Duodenal mucosa (tissue), 2 donors: Measurements from ENCODE around the gene SLC24A3.

Experiments
- H3K27ac ChIP-seq: one replicate; pipeline ENCODE4 v1.7.0; 2013; ENCODE audit warnings: low read depth, low read length
- H3K27me3 ChIP-seq, 2 donors: one replicate each; pipeline ENCODE4 v1.7.0; 2013; ENCODE audit warnings: low read length in 2 of 2, control low read depth in 1 of 2; ENCODE audit not compliant: insufficient read depth in 2 of 2, control insufficient read depth in 1 of 2
- H3K36me3 ChIP-seq, 2 donors: one replicate each; pipeline ENCODE4 v1.7.0; 2013; ENCODE audit warnings: low read length in 2 of 2, control low read depth in 1 of 2; ENCODE audit not compliant: insufficient read depth in 2 of 2, control insufficient read depth in 1 of 2
- H3K4me1 ChIP-seq, 2 donors: one replicate each; pipeline ENCODE4 v1.7.0; 2013; ENCODE audit warnings: low read length in 2 of 2, control low read depth in 1 of 2; ENCODE audit not compliant: insufficient read depth in 2 of 2, control insufficient read depth in 1 of 2
- H3K4me3 ChIP-seq, 2 donors: one replicate each; pipeline ENCODE4 v1.7.0; 2013; ENCODE audit warnings: low read length in 2 of 2, low read depth in 1 of 2
- H3K9ac ChIP-seq, 2 donors: one replicate each; pipeline ENCODE4 v1.7.0; 2013; ENCODE audit warnings: low read length in 2 of 2, low read depth in 1 of 2
- H3K9me3 ChIP-seq, 2 donors: one replicate each; pipeline ENCODE4 v1.7.0; 2013; ENCODE audit warnings: low read length in 2 of 2, control low read depth in 1 of 2; ENCODE audit not compliant: control insufficient read depth in 1 of 2

SLC24A3 gene

DNA sequence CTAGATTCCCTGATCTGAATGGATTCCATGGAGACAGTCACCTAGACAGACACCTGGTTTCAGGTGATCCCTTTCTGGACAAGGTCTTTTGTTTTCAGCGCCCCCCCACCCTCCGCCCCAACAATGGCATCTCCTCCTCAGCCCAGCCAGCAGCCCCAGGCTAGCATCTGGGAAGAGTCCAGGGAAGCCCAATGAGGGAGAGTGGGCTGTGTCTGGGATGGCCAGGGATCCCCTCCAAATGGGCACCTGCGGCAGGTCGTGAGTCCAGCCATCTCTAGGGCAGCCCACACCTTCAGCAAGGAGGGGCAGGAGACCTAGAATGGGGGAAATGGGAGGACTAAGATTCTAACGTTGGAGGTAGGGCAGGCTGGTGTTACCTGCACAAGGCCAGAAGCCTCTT lies 1.2 kb upstream of the SLC24A3 start:
- no peak overlapping the region for H3K27ac ChIP-seq
- H3K9ac ChIP-seq: no peak overlapping the region
- peak overlapping the region; percentile 40 to 58 for H3K4me3 ChIP-seq
- no peaks in the 10 kb centered on the region for H3K9me3 ChIP-seq
- H3K4me1 ChIP-seq: peaks cover 0 to 8% of the 10 kb centered on the region in 2 donors
- H3K36me3 ChIP-seq: no peaks in the 10 kb centered on the region
- peaks cover 8 to 30% of the 10 kb centered on the region in 2 donors for H3K27me3 ChIP-seq

DNA sequence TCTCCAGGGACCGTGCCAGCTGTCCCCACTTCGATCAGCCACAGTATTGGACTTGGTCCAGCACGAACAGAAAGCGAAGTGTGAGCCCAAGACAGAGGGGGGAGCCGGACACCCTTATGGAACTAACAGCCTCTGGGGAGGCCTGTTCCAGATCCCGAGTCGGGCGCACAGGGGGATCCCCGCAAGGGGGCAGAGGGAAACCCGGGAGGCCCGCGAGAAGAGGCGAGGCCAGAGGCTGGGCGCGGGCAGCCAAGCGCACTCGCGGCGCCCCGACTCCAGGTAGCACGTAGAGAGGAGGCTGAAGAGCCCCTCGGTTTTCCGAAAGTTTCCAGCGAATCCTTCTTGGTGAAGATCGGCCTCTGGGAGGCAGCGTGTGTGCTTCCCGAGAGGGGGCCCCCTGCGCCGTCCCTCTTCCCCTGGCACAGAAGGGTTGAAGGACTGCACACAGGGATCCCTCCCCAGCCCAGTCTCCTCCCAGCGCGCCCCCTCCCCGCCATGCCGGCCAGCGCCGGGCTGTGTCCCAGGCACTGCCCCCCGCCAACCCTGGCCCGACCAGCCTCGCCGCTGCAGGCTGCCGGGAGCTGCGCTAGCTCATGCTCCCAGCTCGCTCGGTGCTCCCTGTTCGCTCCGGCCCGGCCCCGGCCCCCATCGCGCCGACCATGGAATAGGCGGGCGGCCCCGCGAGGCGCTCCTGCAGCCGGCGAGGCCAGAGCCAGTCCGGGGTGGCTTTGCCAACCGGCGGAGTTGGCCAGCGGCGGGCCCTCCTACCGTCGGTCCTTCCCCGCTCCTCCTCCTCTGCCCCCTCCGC lies 577 bp upstream of the SLC24A3 start:
- peak overlapping the region; percentile 18 to 25 for H3K9ac ChIP-seq
- H3K4me1 ChIP-seq: peaks cover 0 to 8% of the 10 kb centered on the region in 2 donors
- no peaks in the 10 kb centered on the region for H3K9me3 ChIP-seq
- H3K27me3 ChIP-seq: peaks cover 8 to 30% of the 10 kb centered on the region in 2 donors
- H3K36me3 ChIP-seq: no peaks in the 10 kb centered on the region
- H3K4me3 ChIP-seq: peak overlapping the region; percentile 40 to 58
- peak overlapping the region; percentile 3 for H3K27ac ChIP-seq

DNA sequence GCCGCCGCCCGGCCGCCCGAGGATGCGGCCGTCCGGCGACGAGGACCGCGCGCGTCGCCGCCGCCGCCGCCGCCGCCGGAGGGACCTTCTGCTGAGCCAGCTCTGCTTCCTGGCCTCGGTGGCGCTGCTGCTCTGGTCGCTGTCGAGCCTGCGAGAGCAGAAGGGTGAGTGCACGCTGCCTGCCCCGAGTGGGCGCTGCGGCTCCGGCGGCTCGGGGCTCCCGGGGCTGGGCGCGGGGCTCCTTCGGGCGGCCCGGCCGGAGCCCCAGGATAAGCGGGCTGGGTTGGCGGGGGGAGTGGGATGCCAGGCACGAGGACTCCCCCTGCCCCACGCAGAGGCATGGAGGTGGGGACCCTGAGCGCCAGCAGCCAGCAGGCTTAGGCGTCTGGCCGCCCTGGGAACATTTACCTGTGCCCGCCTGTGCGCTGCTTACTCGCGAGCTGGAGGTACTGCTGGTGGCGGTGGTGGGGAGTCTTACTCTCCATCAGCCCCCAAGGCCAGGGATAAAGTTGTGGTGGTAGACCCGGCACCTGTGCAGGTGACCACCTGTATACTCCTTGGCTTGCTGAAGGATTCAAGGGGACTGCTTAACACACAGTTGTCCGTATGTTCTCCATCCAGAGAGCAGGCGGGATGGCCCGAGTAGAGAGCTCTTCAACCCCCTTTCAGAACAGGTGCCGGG lies 520 bp downstream of the SLC24A3 start:
- Histone ChIP-seq H3K4me1 (peaks cover 0 to 8% of the 10 kb centered on the region in 2 donors), H3K4me3 (peak overlapping the region; percentile 57 to 70), H3K9ac (peak overlapping the region; percentile 27 to 32), H3K9me3 (no peaks in the 10 kb centered on the region), H3K27ac (no peak overlapping the region), H3K27me3 (peaks cover 12 to 30% of the 10 kb centered on the region in 2 donors), H3K36me3 (no peaks in the 10 kb centered on the region)

DNA sequence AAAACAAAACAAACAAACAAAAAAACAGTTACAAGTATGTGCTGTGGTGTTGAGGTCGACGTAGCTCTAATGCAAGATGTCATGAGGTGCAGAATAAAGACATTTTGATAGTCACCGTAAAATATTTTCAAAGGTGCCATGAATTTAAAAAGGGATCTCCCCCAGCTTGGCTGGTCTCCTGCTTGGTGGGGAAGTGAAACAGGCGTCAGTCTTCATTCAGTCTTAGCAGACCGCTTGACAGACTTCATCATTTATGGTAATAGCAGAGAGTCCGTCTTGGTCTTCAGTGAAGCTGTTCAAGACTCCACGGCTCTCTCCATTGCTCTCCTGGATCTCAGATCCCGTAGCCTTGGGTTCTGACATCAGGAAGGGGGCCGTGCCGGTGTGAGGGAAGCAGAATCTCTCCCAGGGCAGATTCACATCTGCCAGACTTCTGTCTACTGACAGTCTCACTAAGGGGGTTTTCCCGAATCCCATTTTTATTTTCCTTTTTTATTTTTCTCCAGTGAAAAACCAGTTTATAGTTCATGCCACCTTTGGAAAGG lies 1.6 kb downstream of the SLC24A3 start:
- H3K9ac ChIP-seq: no peak overlapping the region
- H3K36me3 ChIP-seq: no peaks in the 10 kb centered on the region
- no peak overlapping the region for H3K27ac ChIP-seq
- peaks cover 0 to 8% of the 10 kb centered on the region in 2 donors for H3K4me1 ChIP-seq
- peaks cover 12 to 30% of the 10 kb centered on the region in 2 donors for H3K27me3 ChIP-seq
- peak overlapping the region; percentile 23 to 57 for H3K4me3 ChIP-seq
- H3K9me3 ChIP-seq: no peaks in the 10 kb centered on the region

DNA sequence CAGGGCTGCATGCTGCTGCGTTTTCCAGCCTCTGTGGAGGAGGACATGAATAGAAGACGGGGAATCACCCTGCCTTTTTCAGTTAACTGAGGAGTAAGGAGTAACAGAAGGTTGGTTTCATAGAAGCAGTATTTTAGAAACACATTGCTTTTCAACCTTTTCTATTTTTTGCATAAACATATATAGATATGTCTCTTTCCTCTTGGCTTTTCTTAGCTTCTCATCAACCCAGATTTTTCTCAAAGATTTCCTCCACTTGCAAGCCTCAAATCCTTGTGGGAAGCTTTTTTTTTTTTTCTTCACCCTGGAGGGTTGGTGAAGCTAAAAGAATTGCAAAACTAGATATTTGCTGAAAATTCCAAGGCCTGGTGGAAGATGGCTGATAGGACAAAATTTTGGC lies 6.0 kb downstream of the SLC24A3 start:
- no peaks in the 10 kb centered on the region for H3K36me3 ChIP-seq

DNA sequence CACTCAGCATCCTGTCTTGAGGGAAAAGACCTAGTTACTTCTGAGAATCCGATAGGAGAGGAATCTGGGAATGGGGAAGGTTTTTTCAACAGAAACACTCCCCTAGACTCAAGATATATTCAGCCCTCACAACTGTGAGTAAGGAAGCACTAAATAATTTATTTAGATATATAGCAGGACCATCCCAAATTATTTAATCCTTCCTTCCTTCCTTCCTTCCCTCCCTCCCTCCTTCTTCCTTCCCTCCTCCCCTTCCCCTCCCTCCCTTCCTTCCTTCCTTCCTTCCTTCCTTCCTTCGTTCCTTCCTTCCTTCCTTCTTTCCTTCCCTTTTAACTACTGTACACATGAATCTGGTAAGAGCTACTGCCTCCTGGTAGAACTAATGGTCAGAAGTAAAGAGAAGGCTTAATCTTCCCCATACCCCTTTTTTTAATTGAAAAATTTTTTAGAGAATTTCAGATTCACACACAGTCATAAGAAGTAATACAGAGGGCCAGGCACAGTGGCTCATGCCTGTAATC lies 10.1 kb downstream of the SLC24A3 start:
- H3K9ac ChIP-seq: no peak overlapping the region
- no peaks in the 10 kb centered on the region for H3K36me3 ChIP-seq
- H3K4me1 ChIP-seq: no peaks in the 10 kb centered on the region
- H3K27me3 ChIP-seq: no peaks in the 10 kb centered on the region
- H3K4me3 ChIP-seq: no peak overlapping the region
- peaks cover 0 to 2% of the 10 kb centered on the region in 2 donors for H3K9me3 ChIP-seq
- no peak overlapping the region for H3K27ac ChIP-seq

More for the DNA sequence above, 6.0 kb downstream of the SLC24A3 start:
- no peak overlapping the region for H3K27ac ChIP-seq
- H3K27me3 ChIP-seq: peaks cover 5 to 14% of the 10 kb centered on the region in 2 donors
- no peaks in the 10 kb centered on the region for H3K4me1 ChIP-seq
- H3K4me3 ChIP-seq: no peak overlapping the region
- no peak overlapping the region for H3K9ac ChIP-seq
- H3K9me3 ChIP-seq: no peaks in the 10 kb centered on the region

DNA sequence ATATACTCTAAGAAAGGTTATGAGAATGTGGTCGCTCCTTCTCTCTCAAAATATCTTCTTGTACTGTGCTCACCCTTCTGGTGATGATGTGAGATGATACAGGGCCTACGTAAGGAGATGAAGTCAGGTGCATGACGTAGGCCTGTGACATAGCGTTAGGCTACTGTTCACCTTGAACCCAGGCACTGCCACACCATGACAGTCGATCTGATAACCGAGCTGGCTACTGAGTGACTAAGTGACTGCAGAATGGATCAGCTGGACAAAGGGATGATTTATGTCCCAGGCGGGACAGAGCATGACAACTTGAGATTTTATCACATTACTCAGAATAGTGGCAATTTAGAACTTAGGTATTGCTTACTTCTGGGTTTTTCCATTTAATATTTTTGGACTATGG lies 11.2 kb downstream of the SLC24A3 start:
- Histone ChIP-seq H3K36me3 (no peaks in the 10 kb centered on the region), H3K4me1 (no peaks in the 10 kb centered on the region), H3K27me3 (no peaks in the 10 kb centered on the region), H3K9ac (no peak overlapping the region), H3K9me3 (peaks cover 0 to 2% of the 10 kb centered on the region in 2 donors), H3K4me3 (no peak overlapping the region), H3K27ac (no peak overlapping the region)

DNA sequence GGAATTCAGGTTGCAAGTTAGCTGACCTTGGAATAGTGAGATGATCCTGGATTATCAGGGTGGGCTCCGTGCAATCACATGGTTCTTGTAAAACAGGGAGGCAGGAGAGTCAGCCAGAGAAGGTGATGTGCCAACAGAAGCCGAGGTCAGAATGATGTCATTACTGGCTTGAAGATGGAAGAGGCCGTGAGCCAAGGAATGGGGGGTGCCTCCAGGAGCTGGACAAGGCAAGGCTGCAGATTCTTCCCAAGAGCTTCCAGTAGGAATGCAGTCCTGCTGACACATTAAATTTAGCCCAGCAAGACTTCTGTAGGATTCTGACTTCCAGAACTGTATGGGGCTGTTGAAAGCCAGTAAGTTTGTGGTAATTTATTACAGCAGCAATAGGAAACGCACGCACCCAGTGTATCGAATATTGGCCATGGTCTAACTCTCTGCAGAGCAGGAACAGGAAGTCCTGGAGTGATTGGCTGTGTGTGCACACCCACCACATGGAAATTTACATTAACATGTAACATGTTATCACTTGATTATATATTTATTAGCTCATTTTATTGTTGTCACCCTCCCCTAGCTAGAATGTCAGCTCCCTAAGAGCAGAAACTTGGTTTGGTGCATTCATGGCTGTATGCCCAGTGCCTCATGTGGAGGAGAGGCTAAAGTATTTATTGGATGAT lies 19.1 kb downstream of the SLC24A3 start:
- no peak overlapping the region for H3K27ac ChIP-seq
- no peaks in the 10 kb centered on the region for H3K9me3 ChIP-seq
- no peak overlapping the region for H3K4me3 ChIP-seq
- no peak overlapping the region for H3K9ac ChIP-seq
- no peaks in the 10 kb centered on the region for H3K36me3 ChIP-seq
- no peaks in the 10 kb centered on the region for H3K27me3 ChIP-seq
- H3K4me1 ChIP-seq: no peaks in the 10 kb centered on the region

DNA sequence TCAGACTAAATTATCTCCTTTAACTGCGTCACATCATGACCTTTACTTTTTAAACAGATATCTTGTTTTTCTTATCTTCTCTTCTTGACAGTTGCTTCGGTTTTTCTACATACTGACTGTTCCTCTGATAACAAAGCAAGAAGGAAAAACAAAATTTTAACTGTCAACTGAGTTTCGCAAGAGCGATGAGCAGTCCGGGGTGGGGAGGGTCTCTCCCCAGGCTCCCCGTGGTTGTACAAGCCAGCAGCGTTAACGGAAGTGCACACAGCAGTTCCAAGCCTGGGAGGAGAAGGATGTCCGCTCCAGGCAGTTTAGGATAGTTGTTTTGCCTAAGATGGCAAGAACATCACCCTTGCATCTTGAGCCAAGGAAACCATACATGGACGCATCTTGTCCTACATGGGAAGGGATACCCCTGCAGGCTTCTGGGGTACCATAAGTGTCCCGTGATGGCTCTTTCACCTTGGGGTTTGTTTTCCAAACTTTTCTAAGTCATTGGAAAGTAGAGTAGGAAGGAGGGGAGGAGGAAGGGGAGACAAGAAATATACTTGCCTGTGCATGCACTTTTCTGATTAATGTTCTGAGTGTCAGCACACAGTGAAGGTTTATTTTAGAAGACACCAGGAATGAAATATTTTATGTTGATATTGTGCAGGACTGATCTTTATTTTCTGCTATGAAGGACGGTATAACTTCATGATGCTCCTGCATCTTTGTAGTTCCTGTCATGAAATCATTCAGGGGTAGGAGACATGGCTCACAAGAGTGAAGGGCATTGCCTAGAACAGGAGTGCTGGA lies 20.8 kb downstream of the SLC24A3 start:
- Histone ChIP-seq H3K4me1 (no peaks in the 10 kb centered on the region), H3K4me3 (no peak overlapping the region), H3K9me3 (no peaks in the 10 kb centered on the region), H3K27ac (no peak overlapping the region), H3K36me3 (no peaks in the 10 kb centered on the region), H3K27me3 (peaks cover 0 to 3% of the 10 kb centered on the region in 2 donors), H3K9ac (no peak overlapping the region)
